H54 (cell line): ENCODE results near the gene CACNA1I.
"Not testable (repeated sequence)": the region's sequence is repeated elsewhere in the genome, so short reads cannot be mapped to it uniquely, and the experiment has no call there.

Experiments used
- DNase-seq: peaks from one replicate; pipeline ENCODE4 v3.0.0; 2011; ENCODE audit warnings: low spot score, mixed read lengths; ENCODE audit not compliant: insufficient read length
- FAIRE-seq: peaks from 3 replicates; lab custom pipeline; 2011; peaks lifted over from hg19 to GRCh38; lab: Jason Lieb, UNC
- POLR2A ChIP-seq: IDR thresholded peaks from 2 replicates; pipeline ENCODE4 v1.6.1; 2011; ENCODE audit warnings: low read depth, mild to moderate bottlenecking, low read length

The CACNA1I gene

GRCh38 chr22:39570665-39571064, at the start of gene CACNA1I:
Gene CACNA1I, plus strand, starts transcription at chr22:39570753. Its CDS starts 0 bp downstream, at chr22:39570753.
- no peak for TF ChIP-seq POLR2A
- FAIRE-seq (no peak), DNase-seq (no peak)

- DNase-seq, FAIRE-seq: not testable (repeated sequence)
These were observed 49.3 kb upstream of the CACNA1I start for GRCh38 chr22:39521106-39521885.

- not testable (repeated sequence) for FAIRE-seq
These were observed 48.5 kb upstream of the CACNA1I start for GRCh38 chr22:39522091-39522490.

GRCh38 chr22:39522567-39523300, 47.8 kb upstream of the CACNA1I start:
- no peak for DNase-seq
- no peak for FAIRE-seq
- TF ChIP-seq POLR2A = no peak

More at GRCh38 chr22:39522091-39522490, 48.5 kb upstream of the CACNA1I start:
- DNase-seq = not testable (repeated sequence)

GRCh38 chr22:39524089-39524752, 46.3 kb upstream of the CACNA1I start:
- no peak for DNase-seq
- TF ChIP-seq POLR2A = no peak
- FAIRE-seq = no peak

GRCh38 chr22:39524753-39525657, 45.5 kb upstream of the CACNA1I start:
- TF ChIP-seq POLR2A = no peak; the same call in 1 of the 2 replicates
- DNase-seq (no peak), FAIRE-seq (no peak)

- FAIRE-seq (no peak), DNase-seq (no peak)
- TF ChIP-seq POLR2A = no peak
These were observed 44.9 kb upstream of the CACNA1I start for GRCh38 chr22:39525658-39525975.

GRCh38 chr22:39526736-39527171, 43.8 kb upstream of the CACNA1I start:
- FAIRE-seq (no peak), DNase-seq (no peak)
- TF ChIP-seq POLR2A = no peak

- no peak for TF ChIP-seq POLR2A
- FAIRE-seq (no peak), DNase-seq (no peak)
These were observed 43.0 kb upstream of the CACNA1I start for GRCh38 chr22:39527481-39527961.

GRCh38 chr22:39528080-39528661, 42.4 kb upstream of the CACNA1I start:
- DNase-seq (no peak), FAIRE-seq (no peak)
- no peak for TF ChIP-seq POLR2A

- DNase-seq = no peak
- no peak for TF ChIP-seq POLR2A
- no peak for FAIRE-seq
These were observed 41.7 kb upstream of the CACNA1I start for GRCh38 chr22:39528681-39529486.

- no peak for TF ChIP-seq POLR2A
- FAIRE-seq (no peak), DNase-seq (no peak)
These were observed 41.1 kb upstream of the CACNA1I start for GRCh38 chr22:39529487-39529851.
